ENCODE data around the gene SLC27A4.
"Not testable (repeated sequence)": the region's sequence is repeated elsewhere in the genome, so short reads cannot be mapped to it uniquely, and the experiment has no call there.

The SLC27A4 gene

GRCh38 chr9:128323791-128324190 is 16.5 kb upstream of the SLC27A4 start:
- DNase-seq (ENCODE audit: low read depth), result no peak
- TF ChIP-seq, protein P1, sequence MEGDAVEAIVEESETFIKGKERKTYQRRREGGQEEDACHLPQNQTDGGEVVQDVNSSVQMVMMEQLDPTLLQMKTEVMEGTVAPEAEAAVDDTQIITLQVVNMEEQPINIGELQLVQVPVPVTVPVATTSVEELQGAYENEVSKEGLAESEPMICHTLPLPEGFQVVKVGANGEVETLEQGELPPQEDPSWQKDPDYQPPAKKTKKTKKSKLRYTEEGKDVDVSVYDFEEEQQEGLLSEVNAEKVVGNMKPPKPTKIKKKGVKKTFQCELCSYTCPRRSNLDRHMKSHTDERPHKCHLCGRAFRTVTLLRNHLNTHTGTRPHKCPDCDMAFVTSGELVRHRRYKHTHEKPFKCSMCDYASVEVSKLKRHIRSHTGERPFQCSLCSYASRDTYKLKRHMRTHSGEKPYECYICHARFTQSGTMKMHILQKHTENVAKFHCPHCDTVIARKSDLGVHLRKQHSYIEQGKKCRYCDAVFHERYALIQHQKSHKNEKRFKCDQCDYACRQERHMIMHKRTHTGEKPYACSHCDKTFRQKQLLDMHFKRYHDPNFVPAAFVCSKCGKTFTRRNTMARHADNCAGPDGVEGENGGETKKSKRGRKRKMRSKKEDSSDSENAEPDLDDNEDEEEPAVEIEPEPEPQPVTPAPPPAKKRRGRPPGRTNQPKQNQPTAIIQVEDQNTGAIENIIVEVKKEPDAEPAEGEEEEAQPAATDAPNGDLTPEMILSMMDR (conservative IDR thresholded peaks at IDR 0.05; ENCODE audit: low read depth, low read length), result no peak
- H3K4me3 ChIP-seq (ENCODE audit: low read length), result peak overlapping the region; percentile 93

GRCh38 chr9:128324401-128324800 is 15.9 kb upstream of the SLC27A4 start:
- H3K4me3 ChIP-seq (ENCODE audit: low read length), result no peak overlapping the region
- TF ChIP-seq, protein P1 (conservative IDR thresholded peaks at IDR 0.05; ENCODE audit: low read depth, low read length), result no peak
- no peak for DNase-seq (ENCODE audit: low read depth)

GRCh38 chr9:128325629-128326028 is 14.7 kb upstream of the SLC27A4 start:
- TF ChIP-seq, protein P1 (conservative IDR thresholded peaks at IDR 0.05; ENCODE audit: low read depth, low read length), result no peak
- H3K4me3 ChIP-seq (ENCODE audit: low read length), result no peak overlapping the region
- DNase-seq (ENCODE audit: low read depth), result no peak

- H3K4me3 ChIP-seq (ENCODE audit: low read length), result no peak overlapping the region
- DNase-seq (ENCODE audit: low read depth), result no peak
- TF ChIP-seq, protein P1 (conservative IDR thresholded peaks at IDR 0.05; ENCODE audit: low read depth, low read length), result no peak
Measured at GRCh38 chr9:128333451-128333869, 6.9 kb upstream of the SLC27A4 start.

- TF ChIP-seq, protein P1 (conservative IDR thresholded peaks at IDR 0.05; ENCODE audit: low read depth, low read length), result no peak
- DNase-seq (ENCODE audit: low read depth), result no peak
Measured at GRCh38 chr9:128335161-128335560, 5.2 kb upstream of the SLC27A4 start.

DNA sequence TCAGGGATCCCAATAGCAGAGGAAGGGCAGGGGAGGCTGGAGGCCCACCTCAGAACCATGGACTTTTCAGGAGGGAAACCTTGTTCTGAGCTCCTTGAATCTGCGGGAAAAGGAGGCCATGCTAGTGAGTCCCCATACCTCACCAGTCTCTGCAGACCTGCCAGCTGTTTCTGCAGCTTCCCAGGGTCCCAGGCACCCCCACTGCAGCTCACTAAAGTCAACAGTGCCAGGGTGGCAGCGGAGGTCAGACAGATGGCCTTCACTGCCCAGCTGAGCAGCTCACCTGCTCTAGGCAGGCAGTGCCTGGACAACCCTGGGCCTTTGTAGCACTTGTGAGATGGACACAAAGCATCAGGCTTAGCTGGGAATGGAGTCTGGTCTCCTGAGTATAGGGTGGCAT is 4.4 kb upstream of the SLC27A4 start:
- TF ChIP-seq, protein P1 (conservative IDR thresholded peaks at IDR 0.05; ENCODE audit: low read depth, low read length), result no peak
- no peak overlapping the region for H3K4me3 ChIP-seq (ENCODE audit: low read length)
- no peak for DNase-seq (ENCODE audit: low read depth)

More at GRCh38 chr9:128335161-128335560, 5.2 kb upstream of the SLC27A4 start:
- no peak overlapping the region for H3K4me3 ChIP-seq (ENCODE audit: low read length)

GRCh38 chr9:128337936-128338335 is 2.4 kb upstream of the SLC27A4 start:
- TF ChIP-seq, protein P1 (conservative IDR thresholded peaks at IDR 0.05; ENCODE audit: low read depth, low read length), result no peak
- no peak overlapping the region for H3K4me3 ChIP-seq (ENCODE audit: low read length)
- DNase-seq (ENCODE audit: low read depth), result no peak

DNA sequence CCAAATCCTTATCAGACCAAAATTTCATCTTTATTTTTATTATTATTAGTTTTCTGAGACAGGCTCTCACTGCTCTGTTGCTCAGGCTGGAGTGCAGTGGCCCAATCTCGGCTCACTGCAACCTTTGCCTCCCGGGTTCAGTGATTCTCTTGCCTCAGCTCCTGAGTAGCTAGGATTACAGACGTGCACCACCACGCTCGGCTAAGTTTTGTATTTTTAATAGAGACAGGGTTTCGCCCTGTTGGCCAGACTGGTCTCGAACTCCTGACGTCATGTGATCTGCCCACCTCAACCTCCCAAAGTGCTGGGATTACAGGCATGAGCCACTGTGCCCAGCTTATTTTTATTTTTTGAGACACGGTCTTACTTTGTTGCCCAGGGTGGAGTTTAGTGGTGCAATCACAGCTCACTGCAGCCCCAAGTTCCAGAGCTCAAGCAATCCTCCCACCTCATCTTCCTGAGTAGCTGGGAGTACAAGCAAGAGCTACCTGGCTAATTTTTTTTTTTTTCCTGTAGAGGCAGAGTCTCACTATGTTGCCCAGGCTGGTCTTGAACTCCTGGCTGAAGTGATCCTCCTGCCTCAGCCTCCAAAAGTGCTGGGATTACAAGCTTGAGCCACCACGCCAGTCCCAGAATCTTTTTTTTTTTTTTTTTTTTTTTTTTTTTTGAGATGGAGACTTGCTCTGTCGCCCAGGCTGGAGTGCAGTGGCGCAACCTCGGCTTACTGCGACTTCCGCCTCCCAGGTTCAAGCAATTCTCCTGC is 1.3 kb upstream of the SLC27A4 start:
- not testable (repeated sequence) for H3K4me3 ChIP-seq (ENCODE audit: low read length); DNase-seq (ENCODE audit: low read depth)
